SHP77 (cell line): Measurements from ENCODE around the gene DMAC2L.

ENCODE experiments used
- DNase-seq, 2 experiments: peaks; one replicate each; lab custom pipeline; 2025; lab: John Stamatoyannopoulos, UW

The DMAC2L gene

GRCh38 chr14:50321009-50321660 lies 9.0 kb downstream of the DMAC2L start:
- DNase-seq = peak; percentile 66 to 83

GRCh38 chr14:50331596-50331995 lies 19.5 kb downstream of the DMAC2L start:
- DNase-seq = no peak

GRCh38 chr14:50333014-50333509 lies 20.9 kb downstream of the DMAC2L start:
- no peak for DNase-seq

- DNase-seq = no peak
Measured at GRCh38 chr14:50334211-50334610, 22.1 kb downstream of the DMAC2L start.

GRCh38 chr14:50335389-50335788 lies 23.3 kb downstream of the DMAC2L start:
- peak; percentile 80 to 91 for DNase-seq

- peak; percentile 43 to 54 for DNase-seq
Measured at GRCh38 chr14:50335989-50336824, 24.1 kb downstream of the DMAC2L start.

GRCh38 chr14:50338587-50338986 lies 26.5 kb downstream of the DMAC2L start:
- no peak for DNase-seq

GRCh38 chr14:50339178-50339804 lies 27.2 kb downstream of the DMAC2L start:
- no peak for DNase-seq

- DNase-seq = no peak
Measured at GRCh38 chr14:50340045-50340444, 27.9 kb downstream of the DMAC2L start.

- peak in 1 of 2 experiments; percentile 0 for DNase-seq
Measured at GRCh38 chr14:50340963-50341362, 28.8 kb downstream of the DMAC2L start.

GRCh38 chr14:50342221-50343078 lies 30.3 kb downstream of the DMAC2L start:
- peak; percentile 56 to 77 for DNase-seq

- no peak for DNase-seq
Measured at GRCh38 chr14:50343434-50343833, 31.3 kb downstream of the DMAC2L start.

GRCh38 chr14:50344116-50344775 lies 32.1 kb downstream of the DMAC2L start:
- DNase-seq = no peak

- DNase-seq = no peak
Measured at GRCh38 chr14:50344876-50345563, 32.9 kb downstream of the DMAC2L start.

- DNase-seq = no peak
Measured at GRCh38 chr14:50345846-50346422, 33.8 kb downstream of the DMAC2L start.

GRCh38 chr14:50347521-50347920 lies 35.4 kb downstream of the DMAC2L start:
- DNase-seq = no peak

- no peak for DNase-seq
Measured at GRCh38 chr14:50348933-50349332, 36.8 kb downstream of the DMAC2L start.

GRCh38 chr14:50350975-50351374 lies 38.9 kb downstream of the DMAC2L start:
- DNase-seq = no peak

- DNase-seq = no peak
Measured at GRCh38 chr14:50352584-50352983, 40.5 kb downstream of the DMAC2L start.

GRCh38 chr14:50353126-50353525 lies 41.0 kb downstream of the DMAC2L start:
- no peak for DNase-seq
